Measurements from ENCODE around the gene CABP4.

DNA sequence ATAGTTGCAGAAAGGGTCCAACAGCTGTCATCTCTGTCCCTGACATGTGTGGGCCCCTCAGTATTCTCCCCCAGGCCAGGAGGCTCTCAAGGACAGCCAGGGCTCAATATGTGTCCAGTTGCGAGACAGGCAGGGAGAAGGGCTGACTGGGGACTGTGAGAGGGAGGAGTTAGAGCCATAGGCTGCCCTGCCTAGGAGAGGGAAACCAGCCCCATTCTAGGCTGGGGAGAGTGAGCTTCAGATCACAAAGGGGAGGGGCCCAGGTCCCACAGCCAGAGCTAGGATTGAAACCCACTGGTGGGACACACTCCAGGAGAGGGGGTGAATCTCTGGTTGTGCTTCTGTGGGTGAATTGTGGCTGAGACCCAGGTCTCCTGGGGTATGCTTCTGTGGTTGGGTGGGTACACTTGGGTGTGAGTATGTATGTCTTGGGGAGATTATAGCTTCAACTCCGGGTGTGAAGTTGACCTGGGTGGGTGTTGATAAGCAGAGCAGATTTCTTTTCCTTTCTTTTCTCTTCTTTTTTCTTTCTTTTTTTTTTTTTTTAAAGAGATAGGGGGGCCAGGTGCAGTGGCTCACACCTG is 41.8 kb upstream of the CABP4 start:
- no peak for TF ChIP-seq EZH2 (IDR thresholded peaks at IDR 0.05; ENCODE audit: borderline replicate concordance, low read length)
- TF ChIP-seq, protein P1, sequence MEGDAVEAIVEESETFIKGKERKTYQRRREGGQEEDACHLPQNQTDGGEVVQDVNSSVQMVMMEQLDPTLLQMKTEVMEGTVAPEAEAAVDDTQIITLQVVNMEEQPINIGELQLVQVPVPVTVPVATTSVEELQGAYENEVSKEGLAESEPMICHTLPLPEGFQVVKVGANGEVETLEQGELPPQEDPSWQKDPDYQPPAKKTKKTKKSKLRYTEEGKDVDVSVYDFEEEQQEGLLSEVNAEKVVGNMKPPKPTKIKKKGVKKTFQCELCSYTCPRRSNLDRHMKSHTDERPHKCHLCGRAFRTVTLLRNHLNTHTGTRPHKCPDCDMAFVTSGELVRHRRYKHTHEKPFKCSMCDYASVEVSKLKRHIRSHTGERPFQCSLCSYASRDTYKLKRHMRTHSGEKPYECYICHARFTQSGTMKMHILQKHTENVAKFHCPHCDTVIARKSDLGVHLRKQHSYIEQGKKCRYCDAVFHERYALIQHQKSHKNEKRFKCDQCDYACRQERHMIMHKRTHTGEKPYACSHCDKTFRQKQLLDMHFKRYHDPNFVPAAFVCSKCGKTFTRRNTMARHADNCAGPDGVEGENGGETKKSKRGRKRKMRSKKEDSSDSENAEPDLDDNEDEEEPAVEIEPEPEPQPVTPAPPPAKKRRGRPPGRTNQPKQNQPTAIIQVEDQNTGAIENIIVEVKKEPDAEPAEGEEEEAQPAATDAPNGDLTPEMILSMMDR (conservative IDR thresholded peaks at IDR 0.05 in 1 of 2, IDR thresholded peaks at IDR 0.05 in 1 of 2; ENCODE audit: extremely low read depth in 1 of 2, insufficient read depth in 1 of 2, low read depth in 1 of 2, low read length in 2 of 2): no peak

Data from mammary epithelial cell (primary cell).